ENCODE data around the gene CPED1. TPM values are rescaled to one million over a fixed set of nuclear protein-coding genes. Genes with fewer than 3 reads are reported as not detected.

CPED1 gene
- total and polyA plus RNA-seq, 4 donors, result 4.7 to 34.1 (median 16.7) TPM

- no CpG with 5 or more reads among the region's 2 CpGs for WGBS (ENCODE audit: insufficient coverage)
- Histone ChIP-seq H3K4me1 (ENCODE audit: control insufficient read depth, insufficient read depth, low read length) (no peaks in the 10 kb centered on the region), H3K9me3 (ENCODE audit: control insufficient read depth, insufficient read depth, low read length) (no peaks in the 10 kb centered on the region), H3K27ac (ENCODE audit: low read depth, low read length) (no peak overlapping the region), H3K4me3 (ENCODE audit: low read depth, low read length) (no peak overlapping the region), H3K27me3 (ENCODE audit: control insufficient read depth, insufficient read depth, low read length) (no peaks in the 10 kb centered on the region), H3K36me3 (ENCODE audit: control insufficient read depth, insufficient read depth, low read length) (no peaks in the 10 kb centered on the region)
- DNase-seq (ENCODE audit: low read depth in 4 of 6, low spot score in 6 of 6), result no peak
Observed at GRCh38 chr7:121137580-121137979, 149.1 kb downstream of the CPED1 start.

GRCh38 chr7:121138262-121138933, 149.9 kb downstream of the CPED1 start:
- no peak overlapping the region for H3K27ac ChIP-seq (ENCODE audit: low read depth, low read length)
- no peak for DNase-seq (ENCODE audit: low read depth in 4 of 6, low spot score in 6 of 6)
- H3K4me3 ChIP-seq (ENCODE audit: low read depth, low read length), result no peak overlapping the region
- no peaks in the 10 kb centered on the region for H3K27me3 ChIP-seq (ENCODE audit: control insufficient read depth, insufficient read depth, low read length)
- no peaks in the 10 kb centered on the region for H3K36me3 ChIP-seq (ENCODE audit: control insufficient read depth, insufficient read depth, low read length)
- WGBS (ENCODE audit: insufficient coverage), result 84% methylated on average over 5 of the region's 8 CpGs
- no peaks in the 10 kb centered on the region for H3K4me1 ChIP-seq (ENCODE audit: control insufficient read depth, insufficient read depth, low read length)
- no peaks in the 10 kb centered on the region for H3K9me3 ChIP-seq (ENCODE audit: control insufficient read depth, insufficient read depth, low read length)

GRCh38 chr7:121139427-121139826, 150.9 kb downstream of the CPED1 start:
- Histone ChIP-seq H3K36me3 (ENCODE audit: control insufficient read depth, insufficient read depth, low read length) (no peaks in the 10 kb centered on the region), H3K27ac (ENCODE audit: low read depth, low read length) (no peak overlapping the region), H3K4me3 (ENCODE audit: low read depth, low read length) (no peak overlapping the region), H3K27me3 (ENCODE audit: control insufficient read depth, insufficient read depth, low read length) (no peaks in the 10 kb centered on the region), H3K9me3 (ENCODE audit: control insufficient read depth, insufficient read depth, low read length) (no peaks in the 10 kb centered on the region), H3K4me1 (ENCODE audit: control insufficient read depth, insufficient read depth, low read length) (no peaks in the 10 kb centered on the region)
- WGBS (ENCODE audit: insufficient coverage), result 75% methylated on average over 2 of the region's 3 CpGs
- DNase-seq (ENCODE audit: low read depth in 4 of 6, low spot score in 6 of 6), result no peak

GRCh38 chr7:121140790-121141189, 152.3 kb downstream of the CPED1 start:
- WGBS (ENCODE audit: insufficient coverage), result 83% methylated on average over 1 of the region's 1 CpG
- no peaks in the 10 kb centered on the region for H3K9me3 ChIP-seq (ENCODE audit: control insufficient read depth, insufficient read depth, low read length)
- H3K4me1 ChIP-seq (ENCODE audit: control insufficient read depth, insufficient read depth, low read length), result no peaks in the 10 kb centered on the region
- H3K36me3 ChIP-seq (ENCODE audit: control insufficient read depth, insufficient read depth, low read length), result no peaks in the 10 kb centered on the region
- H3K27ac ChIP-seq (ENCODE audit: low read depth, low read length), result no peak overlapping the region
- no peaks in the 10 kb centered on the region for H3K27me3 ChIP-seq (ENCODE audit: control insufficient read depth, insufficient read depth, low read length)
- DNase-seq (ENCODE audit: low read depth in 4 of 6, low spot score in 6 of 6), result no peak
- H3K4me3 ChIP-seq (ENCODE audit: low read depth, low read length), result no peak overlapping the region

- H3K27me3 ChIP-seq (ENCODE audit: control insufficient read depth, insufficient read depth, low read length), result no peaks in the 10 kb centered on the region
- no peak overlapping the region for H3K4me3 ChIP-seq (ENCODE audit: low read depth, low read length)
- H3K36me3 ChIP-seq (ENCODE audit: control insufficient read depth, insufficient read depth, low read length), result no peaks in the 10 kb centered on the region
- peak in 2 of 6 donors; percentile 27 to 49 for DNase-seq (ENCODE audit: low read depth in 4 of 6, low spot score in 6 of 6)
- no CpG with 5 or more reads among the region's 2 CpGs for WGBS (ENCODE audit: insufficient coverage)
- H3K4me1 ChIP-seq (ENCODE audit: control insufficient read depth, insufficient read depth, low read length), result no peaks in the 10 kb centered on the region
- H3K9me3 ChIP-seq (ENCODE audit: control insufficient read depth, insufficient read depth, low read length), result no peaks in the 10 kb centered on the region
- no peak overlapping the region for H3K27ac ChIP-seq (ENCODE audit: low read depth, low read length)
Observed at GRCh38 chr7:121151774-121152221, 163.3 kb downstream of the CPED1 start.

- WGBS (ENCODE audit: insufficient coverage), result no CpG with 5 or more reads among the region's 1 CpG
Observed at GRCh38 chr7:121153411-121153810, 164.9 kb downstream of the CPED1 start.

GRCh38 chr7:121153995-121154394, 165.5 kb downstream of the CPED1 start:
- no peaks in the 10 kb centered on the region for H3K9me3 ChIP-seq (ENCODE audit: control insufficient read depth, insufficient read depth, low read length)
- peak in 1 of 6 donors; percentile 18 for DNase-seq (ENCODE audit: low read depth in 4 of 6, low spot score in 6 of 6)
- no peaks in the 10 kb centered on the region for H3K36me3 ChIP-seq (ENCODE audit: control insufficient read depth, insufficient read depth, low read length)
- WGBS (ENCODE audit: insufficient coverage), result no CpG with 5 or more reads among the region's 1 CpG
- H3K4me1 ChIP-seq (ENCODE audit: control insufficient read depth, insufficient read depth, low read length), result no peaks in the 10 kb centered on the region
- no peaks in the 10 kb centered on the region for H3K27me3 ChIP-seq (ENCODE audit: control insufficient read depth, insufficient read depth, low read length)
- no peak overlapping the region for H3K27ac ChIP-seq (ENCODE audit: low read depth, low read length)
- H3K4me3 ChIP-seq (ENCODE audit: low read depth, low read length), result no peak overlapping the region

More at GRCh38 chr7:121153411-121153810, 164.9 kb downstream of the CPED1 start:
- no peak overlapping the region for H3K27ac ChIP-seq (ENCODE audit: low read depth, low read length)
- DNase-seq (ENCODE audit: low read depth in 4 of 6, low spot score in 6 of 6), result no peak
- no peak overlapping the region for H3K4me3 ChIP-seq (ENCODE audit: low read depth, low read length)
- no peaks in the 10 kb centered on the region for H3K27me3 ChIP-seq (ENCODE audit: control insufficient read depth, insufficient read depth, low read length)
- no peaks in the 10 kb centered on the region for H3K36me3 ChIP-seq (ENCODE audit: control insufficient read depth, insufficient read depth, low read length)
- no peaks in the 10 kb centered on the region for H3K9me3 ChIP-seq (ENCODE audit: control insufficient read depth, insufficient read depth, low read length)
- no peaks in the 10 kb centered on the region for H3K4me1 ChIP-seq (ENCODE audit: control insufficient read depth, insufficient read depth, low read length)

- no peaks in the 10 kb centered on the region for H3K4me1 ChIP-seq (ENCODE audit: control insufficient read depth, insufficient read depth, low read length)
- no peaks in the 10 kb centered on the region for H3K27me3 ChIP-seq (ENCODE audit: control insufficient read depth, insufficient read depth, low read length)
- H3K9me3 ChIP-seq (ENCODE audit: control insufficient read depth, insufficient read depth, low read length), result no peaks in the 10 kb centered on the region
- DNase-seq (ENCODE audit: low read depth in 4 of 6, low spot score in 6 of 6), result no peak
- H3K36me3 ChIP-seq (ENCODE audit: control insufficient read depth, insufficient read depth, low read length), result no peaks in the 10 kb centered on the region
- no peak overlapping the region for H3K4me3 ChIP-seq (ENCODE audit: low read depth, low read length)
- no peak overlapping the region for H3K27ac ChIP-seq (ENCODE audit: low read depth, low read length)
- WGBS (ENCODE audit: insufficient coverage), result no CpG with 5 or more reads among the region's 2 CpGs
Observed at GRCh38 chr7:121156825-121157224, 168.3 kb downstream of the CPED1 start.

- no peak for DNase-seq (ENCODE audit: low read depth in 4 of 6, low spot score in 6 of 6)
- Histone ChIP-seq H3K9me3 (ENCODE audit: control insufficient read depth, insufficient read depth, low read length) (no peaks in the 10 kb centered on the region), H3K36me3 (ENCODE audit: control insufficient read depth, insufficient read depth, low read length) (no peaks in the 10 kb centered on the region), H3K27me3 (ENCODE audit: control insufficient read depth, insufficient read depth, low read length) (no peaks in the 10 kb centered on the region), H3K27ac (ENCODE audit: low read depth, low read length) (no peak overlapping the region), H3K4me3 (ENCODE audit: low read depth, low read length) (no peak overlapping the region), H3K4me1 (ENCODE audit: control insufficient read depth, insufficient read depth, low read length) (no peaks in the 10 kb centered on the region)
- WGBS (ENCODE audit: insufficient coverage), result 63% methylated on average over 3 of the region's 4 CpGs
Observed at GRCh38 chr7:121157341-121157751, 168.8 kb downstream of the CPED1 start.

- Histone ChIP-seq H3K27ac (ENCODE audit: low read depth, low read length) (no peak overlapping the region), H3K36me3 (ENCODE audit: control insufficient read depth, insufficient read depth, low read length) (no peaks in the 10 kb centered on the region), H3K4me1 (ENCODE audit: control insufficient read depth, insufficient read depth, low read length) (no peaks in the 10 kb centered on the region), H3K9me3 (ENCODE audit: control insufficient read depth, insufficient read depth, low read length) (no peaks in the 10 kb centered on the region), H3K27me3 (ENCODE audit: control insufficient read depth, insufficient read depth, low read length) (no peaks in the 10 kb centered on the region), H3K4me3 (ENCODE audit: low read depth, low read length) (no peak overlapping the region)
- DNase-seq (ENCODE audit: low read depth in 4 of 6, low spot score in 6 of 6), result no peak
- WGBS (ENCODE audit: insufficient coverage), result 95% methylated on average over 2 of the region's 2 CpGs
Observed at GRCh38 chr7:121157885-121158590, 169.5 kb downstream of the CPED1 start.
